Choroid plexus epithelial cell (primary cell): ENCODE results near the gene RCN1.
A peak's percentile ranks its signal among the peaks of the same experiment; 100 is the strongest.

Experiments
- DNase-seq: peaks from one replicate; pipeline ENCODE4 v3.0.0-alpha.2; 2010; ENCODE audit warnings: low read depth
- H3K4me3 ChIP-seq: 2 replicates; pipeline ENCODE4 v1.5.1; 2011; ENCODE audit warnings: low read depth, mild to moderate bottlenecking, control low read depth, low read length, moderate library complexity
- TF ChIP-seq, protein P1 (sequence below): conservative IDR thresholded peaks from 2 replicates; pipeline ENCODE4 v1.5.1; 2011; ENCODE audit warnings: low read depth, mild to moderate bottlenecking, control low read depth, inconsistent platforms, low read length, moderate library complexity

Gene RCN1

DNA sequence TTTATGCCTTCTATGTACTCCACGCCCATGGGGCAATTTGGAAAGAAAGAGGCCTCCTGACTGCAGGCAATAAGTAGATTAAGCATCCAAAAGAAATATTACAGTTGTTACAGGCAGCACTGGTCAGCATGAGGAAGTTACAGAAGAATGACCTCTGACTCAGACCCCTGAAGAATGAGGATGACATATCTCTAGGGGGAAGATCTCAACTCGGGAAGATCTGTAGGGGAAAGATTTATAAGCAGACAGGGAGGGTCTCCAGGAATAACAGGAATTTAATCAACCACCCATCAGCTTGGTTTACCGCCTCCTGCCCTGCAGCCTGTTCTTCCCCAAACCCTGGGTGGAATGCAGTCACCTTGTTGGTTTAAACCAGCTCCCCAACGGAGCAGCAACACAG, 58.0 kb downstream of the RCN1 start:
- TF ChIP-seq, protein P1, sequence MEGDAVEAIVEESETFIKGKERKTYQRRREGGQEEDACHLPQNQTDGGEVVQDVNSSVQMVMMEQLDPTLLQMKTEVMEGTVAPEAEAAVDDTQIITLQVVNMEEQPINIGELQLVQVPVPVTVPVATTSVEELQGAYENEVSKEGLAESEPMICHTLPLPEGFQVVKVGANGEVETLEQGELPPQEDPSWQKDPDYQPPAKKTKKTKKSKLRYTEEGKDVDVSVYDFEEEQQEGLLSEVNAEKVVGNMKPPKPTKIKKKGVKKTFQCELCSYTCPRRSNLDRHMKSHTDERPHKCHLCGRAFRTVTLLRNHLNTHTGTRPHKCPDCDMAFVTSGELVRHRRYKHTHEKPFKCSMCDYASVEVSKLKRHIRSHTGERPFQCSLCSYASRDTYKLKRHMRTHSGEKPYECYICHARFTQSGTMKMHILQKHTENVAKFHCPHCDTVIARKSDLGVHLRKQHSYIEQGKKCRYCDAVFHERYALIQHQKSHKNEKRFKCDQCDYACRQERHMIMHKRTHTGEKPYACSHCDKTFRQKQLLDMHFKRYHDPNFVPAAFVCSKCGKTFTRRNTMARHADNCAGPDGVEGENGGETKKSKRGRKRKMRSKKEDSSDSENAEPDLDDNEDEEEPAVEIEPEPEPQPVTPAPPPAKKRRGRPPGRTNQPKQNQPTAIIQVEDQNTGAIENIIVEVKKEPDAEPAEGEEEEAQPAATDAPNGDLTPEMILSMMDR, result no peak
- DNase-seq, result peak; percentile 21
- no peak overlapping the region for H3K4me3 ChIP-seq

DNA sequence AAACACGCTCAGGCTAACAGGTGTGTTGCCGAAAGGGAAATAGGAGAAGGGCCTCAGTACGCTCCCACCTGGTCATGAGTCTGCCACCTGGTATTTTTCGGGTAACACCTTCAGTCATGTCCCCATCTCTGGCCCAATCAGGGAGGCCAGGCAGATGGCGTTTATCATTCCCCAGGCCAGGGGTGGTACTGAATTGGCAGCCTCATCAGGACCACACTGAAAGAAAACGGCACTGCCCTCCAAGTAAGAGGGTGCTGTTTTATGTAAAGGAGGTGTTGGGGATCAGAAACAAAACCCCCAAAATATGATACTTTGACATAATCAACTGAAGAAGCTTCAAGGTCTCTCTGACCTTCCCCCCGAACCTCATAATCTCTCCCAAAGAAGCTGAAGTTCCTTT, 58.9 kb downstream of the RCN1 start:
- DNase-seq, result no peak
- TF ChIP-seq, protein P1, result no peak
- no peak overlapping the region for H3K4me3 ChIP-seq

DNA sequence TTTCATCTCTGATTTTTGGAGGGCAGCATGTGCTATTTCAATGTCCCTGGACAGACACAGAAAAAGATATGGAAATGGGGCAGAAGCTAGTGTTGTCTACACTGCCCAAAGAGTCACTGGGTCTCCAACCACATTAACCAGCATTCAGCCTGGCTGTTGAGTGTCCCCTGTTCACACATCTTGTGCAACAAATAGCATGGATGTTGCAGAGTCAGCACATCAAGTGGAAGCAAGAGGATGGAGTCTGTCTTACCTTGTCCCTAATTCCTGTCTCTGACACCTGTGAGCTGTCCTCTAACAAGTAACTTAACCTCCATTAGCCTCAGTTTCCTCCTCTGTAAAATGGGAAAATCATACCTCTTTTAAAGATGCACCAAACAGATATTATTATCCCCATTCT, 60.2 kb downstream of the RCN1 start:
- H3K4me3 ChIP-seq, result no peak overlapping the region
- TF ChIP-seq, protein P1, result no peak
- peak; percentile 18 for DNase-seq

DNA sequence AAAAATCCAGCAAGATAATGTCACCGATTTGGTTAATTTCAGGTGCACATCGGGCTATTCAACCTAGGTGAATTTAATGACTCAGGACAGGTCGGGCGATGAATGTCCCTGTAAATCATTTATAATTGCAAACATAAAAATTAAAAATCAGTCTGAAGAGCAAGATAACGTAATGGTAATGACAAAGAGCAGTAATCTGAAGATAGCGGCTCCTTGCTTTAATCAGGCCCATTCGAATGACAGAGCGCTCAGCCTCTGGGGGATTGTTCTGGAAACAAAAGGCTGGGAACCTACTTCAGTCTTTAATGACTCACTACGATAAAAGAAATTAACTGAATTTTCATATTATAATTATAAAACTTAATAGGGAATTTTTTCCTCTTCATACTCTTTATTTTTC, 61.3 kb downstream of the RCN1 start:
- TF ChIP-seq, protein P1, result no peak
- no peak overlapping the region for H3K4me3 ChIP-seq
- no peak for DNase-seq

DNA sequence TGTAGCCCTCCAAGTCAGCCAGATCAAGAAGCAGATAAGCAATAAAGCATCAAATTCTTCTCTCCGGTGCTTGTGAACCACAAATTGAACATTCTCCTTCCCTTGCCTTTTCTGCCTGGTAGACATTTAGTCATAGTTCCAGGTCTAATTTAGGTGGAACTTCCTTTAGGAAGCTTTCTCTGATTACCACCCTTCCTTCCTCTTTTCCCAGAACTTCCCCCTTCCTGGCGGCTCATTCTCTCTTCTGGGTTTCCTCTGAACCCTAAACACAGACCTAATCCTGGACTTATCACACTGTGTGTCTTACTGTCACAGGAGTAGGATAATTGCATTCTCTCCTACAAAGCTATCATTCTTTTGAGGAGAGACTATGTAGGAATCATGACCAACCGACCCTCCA, 61.9 kb downstream of the RCN1 start:
- TF ChIP-seq, protein P1, result no peak
- no peak for DNase-seq
- no peak overlapping the region for H3K4me3 ChIP-seq

DNA sequence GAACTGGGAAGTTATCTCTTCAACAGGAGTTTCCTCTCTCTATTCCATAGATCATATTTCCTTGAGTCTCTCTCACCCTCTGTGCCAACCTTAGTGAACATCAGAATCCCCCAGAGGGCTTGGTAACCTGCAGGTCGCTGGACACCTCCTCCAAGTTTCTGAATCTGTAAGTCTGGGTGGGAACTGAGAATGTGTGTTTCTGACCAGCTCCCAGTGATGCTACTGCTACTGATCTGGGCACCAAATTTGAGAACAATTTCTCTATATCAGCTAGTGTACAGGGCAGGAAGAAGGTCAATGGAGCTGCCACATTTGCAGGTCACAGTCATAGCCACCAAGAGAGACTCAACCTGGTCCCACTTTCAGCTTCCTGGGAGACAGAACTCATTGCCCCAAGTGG, 62.9 kb downstream of the RCN1 start:
- no peak for DNase-seq
- TF ChIP-seq, protein P1, result no peak
- H3K4me3 ChIP-seq, result no peak overlapping the region

DNA sequence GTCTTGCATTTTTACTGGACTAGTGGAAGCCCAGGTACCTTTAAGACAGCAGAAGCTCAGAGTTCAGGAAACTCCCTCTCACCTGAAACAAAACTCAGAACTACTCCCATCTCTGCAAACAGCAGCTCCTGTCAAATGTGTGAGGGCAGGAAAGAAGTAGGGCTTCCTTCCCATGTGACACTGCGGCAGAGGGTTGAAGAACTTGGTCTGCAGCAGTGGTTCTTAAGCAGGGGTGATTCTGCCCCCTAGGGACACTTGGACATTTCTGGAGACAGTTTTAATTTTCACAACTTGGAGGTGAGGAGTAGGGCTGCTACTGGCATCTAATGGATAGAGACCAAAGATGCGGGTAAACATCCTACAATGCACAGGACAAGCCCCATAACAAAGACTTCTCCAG, 63.4 kb downstream of the RCN1 start:
- no peak overlapping the region for H3K4me3 ChIP-seq
- TF ChIP-seq, protein P1, result peak; percentile 62
- peak; percentile 77 for DNase-seq
